Measurements from ENCODE around the gene C6orf89.

C6orf89 gene

DNA sequence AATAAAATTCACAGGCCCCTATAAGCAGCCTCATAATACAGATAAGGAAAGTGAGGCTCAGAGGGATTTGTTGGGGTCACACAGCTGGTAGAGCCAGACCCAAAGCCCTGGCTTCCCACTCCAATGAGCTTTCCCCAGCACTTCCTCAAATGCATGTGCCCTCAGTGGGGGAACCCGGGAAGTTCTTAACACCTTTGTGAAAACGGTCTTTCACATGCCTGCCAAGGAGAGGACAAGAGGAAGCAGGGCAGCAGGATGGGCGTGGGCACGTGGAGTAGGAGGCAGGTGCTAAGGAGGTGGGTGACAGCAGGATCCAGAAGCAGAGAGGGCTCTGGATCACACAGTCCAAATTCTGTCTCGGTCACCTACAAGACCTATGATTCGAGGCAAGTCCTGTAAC, 69.4 kb downstream of the C6orf89 start:
- Histone ChIP-seq H3K36me3 (ENCODE audit: insufficient read depth, low read length) (no peaks in the 10 kb centered on the region), H3K9ac (ENCODE audit: low read depth, low read length) (no peak overlapping the region), H3K27ac (ENCODE audit: low read depth, low read length) (no peak overlapping the region), H3K27me3 (ENCODE audit: insufficient read depth, low read length) (no peaks in the 10 kb centered on the region), H3K9me3 (ENCODE audit: insufficient read depth, low read depth, low read length) (no peaks in the 10 kb centered on the region), H3K4me1 (ENCODE audit: insufficient read depth, low read length) (no peaks in the 10 kb centered on the region), H3K4me3 (ENCODE audit: low read length) (no peak overlapping the region)
- 77% methylated on average over 6 of the region's 6 CpGs for WGBS

- H3K4me3 ChIP-seq (ENCODE audit: low read length) = no peak overlapping the region
- 89% methylated on average over 9 of the region's 9 CpGs for WGBS
- H3K4me1 ChIP-seq (ENCODE audit: insufficient read depth, low read length) = no peaks in the 10 kb centered on the region
- H3K27ac ChIP-seq (ENCODE audit: low read depth, low read length) = no peak overlapping the region
- no peak overlapping the region for H3K9ac ChIP-seq (ENCODE audit: low read depth, low read length)
- no peaks in the 10 kb centered on the region for H3K27me3 ChIP-seq (ENCODE audit: insufficient read depth, low read length)
- H3K9me3 ChIP-seq (ENCODE audit: insufficient read depth, low read depth, low read length) = no peaks in the 10 kb centered on the region
- H3K36me3 ChIP-seq (ENCODE audit: insufficient read depth, low read length) = no peaks in the 10 kb centered on the region
Measured at GRCh38 chr6:36955671-36956445, 70.1 kb downstream of the C6orf89 start.

DNA sequence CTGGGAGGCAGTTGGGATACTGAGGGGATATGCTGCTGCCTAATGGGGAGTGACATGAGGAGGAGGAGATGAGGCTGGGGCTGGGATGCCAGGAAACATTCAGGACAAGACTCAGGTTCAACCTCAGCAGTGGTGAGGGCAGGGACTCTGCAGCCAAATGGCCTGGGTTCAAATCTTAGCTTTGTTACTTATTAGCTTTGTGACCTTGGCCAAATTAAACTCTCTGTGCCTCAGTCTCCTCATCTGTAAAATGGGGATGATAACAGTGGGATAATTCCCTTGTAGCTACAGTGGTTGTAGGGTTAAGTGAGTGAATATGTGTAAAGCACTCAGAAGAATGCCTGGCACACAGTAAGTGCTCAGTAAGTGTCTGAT, 70.7 kb downstream of the C6orf89 start:
- H3K36me3 ChIP-seq (ENCODE audit: insufficient read depth, low read length) = no peaks in the 10 kb centered on the region
- no peaks in the 10 kb centered on the region for H3K4me1 ChIP-seq (ENCODE audit: insufficient read depth, low read length)
- H3K9ac ChIP-seq (ENCODE audit: low read depth, low read length) = no peak overlapping the region
- H3K27me3 ChIP-seq (ENCODE audit: insufficient read depth, low read length) = no peaks in the 10 kb centered on the region
- no peaks in the 10 kb centered on the region for H3K9me3 ChIP-seq (ENCODE audit: insufficient read depth, low read depth, low read length)
- no peak overlapping the region for H3K27ac ChIP-seq (ENCODE audit: low read depth, low read length)
- H3K4me3 ChIP-seq (ENCODE audit: low read length) = no peak overlapping the region

- H3K4me3 ChIP-seq (ENCODE audit: low read length) = no peak overlapping the region
- no peaks in the 10 kb centered on the region for H3K27me3 ChIP-seq (ENCODE audit: insufficient read depth, low read length)
- 93% methylated on average over 9 of the region's 9 CpGs for whole genome bisulfite sequencing
- H3K9ac ChIP-seq (ENCODE audit: low read depth, low read length) = no peak overlapping the region
- H3K36me3 ChIP-seq (ENCODE audit: insufficient read depth, low read length) = no peaks in the 10 kb centered on the region
- no peak overlapping the region for H3K27ac ChIP-seq (ENCODE audit: low read depth, low read length)
- H3K9me3 ChIP-seq (ENCODE audit: insufficient read depth, low read depth, low read length) = no peaks in the 10 kb centered on the region
- H3K4me1 ChIP-seq (ENCODE audit: insufficient read depth, low read length) = no peaks in the 10 kb centered on the region
Measured at GRCh38 chr6:36957773-36958271, 72.1 kb downstream of the C6orf89 start.

- H3K27ac ChIP-seq (ENCODE audit: low read depth, low read length) = no peak overlapping the region
- H3K4me3 ChIP-seq (ENCODE audit: low read length) = no peak overlapping the region
- no peak overlapping the region for H3K9ac ChIP-seq (ENCODE audit: low read depth, low read length)
- H3K27me3 ChIP-seq (ENCODE audit: insufficient read depth, low read length) = no peaks in the 10 kb centered on the region
- H3K4me1 ChIP-seq (ENCODE audit: insufficient read depth, low read length) = no peaks in the 10 kb centered on the region
- H3K36me3 ChIP-seq (ENCODE audit: insufficient read depth, low read length) = no peaks in the 10 kb centered on the region
- no peaks in the 10 kb centered on the region for H3K9me3 ChIP-seq (ENCODE audit: insufficient read depth, low read depth, low read length)
- 93% methylated on average over 44 of the region's 44 CpGs for WGBS
Measured at GRCh38 chr6:36958775-36959554, 73.2 kb downstream of the C6orf89 start.

DNA sequence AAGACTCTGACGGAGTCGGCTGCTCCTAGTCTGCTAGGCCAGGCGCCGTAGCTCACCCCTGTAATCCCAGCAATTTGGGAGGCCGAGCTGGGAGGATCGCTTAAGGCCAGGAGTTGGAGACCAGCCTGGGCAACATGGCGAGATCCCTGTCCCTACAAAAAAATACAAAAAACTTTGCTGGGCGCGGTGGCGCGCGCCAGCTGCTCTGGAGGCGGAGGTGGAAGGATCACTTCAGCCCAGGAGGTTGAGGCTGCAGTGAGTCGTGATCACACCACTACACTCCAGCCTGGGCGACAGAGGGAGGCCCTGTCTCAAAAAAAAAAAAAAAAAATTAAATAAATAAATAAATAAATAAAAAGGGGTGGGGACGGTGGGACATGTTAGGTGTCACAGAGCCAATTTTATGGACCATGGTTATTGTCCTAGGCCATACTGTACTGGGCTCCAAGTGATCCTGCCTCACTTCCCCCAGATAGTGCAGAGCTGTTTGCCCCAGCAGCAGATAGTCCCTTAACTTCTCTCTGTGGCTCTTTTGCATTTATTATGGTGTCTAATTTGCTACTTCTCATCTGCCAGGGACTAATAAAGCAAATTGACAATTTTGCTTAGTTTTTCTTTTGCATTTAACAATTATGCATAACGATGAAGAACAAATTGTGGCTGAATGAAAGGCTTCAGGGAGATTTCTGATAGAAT, 74.0 kb downstream of the C6orf89 start:
- H3K4me1 ChIP-seq (ENCODE audit: insufficient read depth, low read length) = no peaks in the 10 kb centered on the region
- H3K27ac ChIP-seq (ENCODE audit: low read depth, low read length) = no peak overlapping the region
- no peak overlapping the region for H3K4me3 ChIP-seq (ENCODE audit: low read length)
- no peaks in the 10 kb centered on the region for H3K9me3 ChIP-seq (ENCODE audit: insufficient read depth, low read depth, low read length)
- 97% methylated on average over 16 of the region's 17 CpGs for WGBS
- H3K36me3 ChIP-seq (ENCODE audit: insufficient read depth, low read length) = no peaks in the 10 kb centered on the region
- H3K27me3 ChIP-seq (ENCODE audit: insufficient read depth, low read length) = no peaks in the 10 kb centered on the region
- H3K9ac ChIP-seq (ENCODE audit: low read depth, low read length) = no peak overlapping the region

DNA sequence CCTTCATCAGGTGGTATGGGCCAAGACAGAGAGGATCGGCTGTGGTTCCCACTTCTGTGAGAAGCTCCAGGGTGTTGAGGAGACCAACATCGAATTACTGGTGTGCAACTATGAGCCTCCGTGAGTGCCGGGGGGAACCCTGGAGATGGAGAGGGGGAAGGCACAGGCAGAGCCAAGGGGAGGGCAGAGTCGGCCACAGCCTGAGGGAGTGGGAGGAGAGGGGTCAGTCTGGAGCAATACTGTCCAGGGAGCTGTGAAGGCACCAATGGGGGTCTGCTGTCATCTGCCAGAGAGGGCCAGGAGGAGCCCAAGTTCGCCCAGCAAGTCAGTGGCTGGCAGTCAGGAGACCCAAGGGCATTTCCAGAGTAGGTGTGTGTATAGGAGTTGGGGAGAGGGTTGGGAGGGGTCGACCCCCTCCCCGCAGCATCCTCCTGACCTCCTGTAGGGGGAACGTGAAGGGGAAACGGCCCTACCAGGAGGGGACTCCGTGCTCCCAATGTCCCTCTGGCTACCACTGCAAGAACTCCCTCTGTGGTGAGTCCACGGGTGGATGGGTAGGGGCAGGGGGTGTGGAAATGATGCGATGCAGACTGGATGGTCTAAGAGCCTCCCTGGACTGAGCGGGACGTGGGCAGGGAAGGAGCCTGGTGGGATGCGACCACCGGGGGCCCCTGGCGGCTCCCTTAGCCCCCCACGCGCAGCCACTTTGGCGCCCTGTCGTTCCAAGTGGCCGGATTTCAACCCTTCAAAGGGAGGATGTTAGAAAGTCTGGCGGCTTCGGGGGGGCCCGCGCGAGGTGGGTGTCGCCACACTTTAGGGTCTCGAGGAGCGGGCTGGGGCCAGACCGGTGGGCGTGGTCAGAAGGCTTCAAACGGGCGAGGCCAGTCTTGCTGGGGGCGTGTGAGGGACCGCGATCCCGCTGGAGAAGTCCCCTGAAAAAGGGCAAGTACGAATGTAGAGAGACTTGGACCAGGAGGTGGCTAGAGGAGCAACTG, 76.0 kb downstream of the C6orf89 start:
- no peak overlapping the region for H3K27ac ChIP-seq (ENCODE audit: low read depth, low read length)
- no peaks in the 10 kb centered on the region for H3K27me3 ChIP-seq (ENCODE audit: insufficient read depth, low read length)
- H3K9ac ChIP-seq (ENCODE audit: low read depth, low read length) = no peak overlapping the region
- H3K36me3 ChIP-seq (ENCODE audit: insufficient read depth, low read length) = no peaks in the 10 kb centered on the region
- 89% methylated on average over 40 of the region's 40 CpGs for WGBS
- no peaks in the 10 kb centered on the region for H3K4me1 ChIP-seq (ENCODE audit: insufficient read depth, low read length)
- no peaks in the 10 kb centered on the region for H3K9me3 ChIP-seq (ENCODE audit: insufficient read depth, low read depth, low read length)
- H3K4me3 ChIP-seq (ENCODE audit: low read length) = no peak overlapping the region

DNA sequence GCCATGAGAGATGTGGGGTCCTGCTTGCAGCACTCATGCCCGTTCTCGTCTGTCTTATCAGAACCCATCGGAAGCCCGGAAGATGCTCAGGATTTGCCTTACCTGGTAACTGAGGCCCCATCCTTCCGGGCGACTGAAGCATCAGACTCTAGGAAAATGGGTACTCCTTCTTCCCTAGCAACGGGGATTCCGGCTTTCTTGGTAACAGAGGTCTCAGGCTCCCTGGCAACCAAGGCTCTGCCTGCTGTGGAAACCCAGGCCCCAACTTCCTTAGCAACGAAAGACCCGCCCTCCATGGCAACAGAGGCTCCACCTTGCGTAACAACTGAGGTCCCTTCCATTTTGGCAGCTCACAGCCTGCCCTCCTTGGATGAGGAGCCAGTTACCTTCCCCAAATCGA, 77.1 kb downstream of the C6orf89 start:
- Histone ChIP-seq H3K9ac (ENCODE audit: low read depth, low read length) (no peak overlapping the region), H3K27me3 (ENCODE audit: insufficient read depth, low read length) (no peaks in the 10 kb centered on the region), H3K27ac (ENCODE audit: low read depth, low read length) (no peak overlapping the region), H3K36me3 (ENCODE audit: insufficient read depth, low read length) (peaks cover 8% of the 10 kb centered on the region), H3K4me3 (ENCODE audit: low read length) (no peak overlapping the region), H3K4me1 (ENCODE audit: insufficient read depth, low read length) (no peaks in the 10 kb centered on the region), H3K9me3 (ENCODE audit: insufficient read depth, low read depth, low read length) (no peaks in the 10 kb centered on the region)
- WGBS = 57% methylated on average over 12 of the region's 12 CpGs

DNA sequence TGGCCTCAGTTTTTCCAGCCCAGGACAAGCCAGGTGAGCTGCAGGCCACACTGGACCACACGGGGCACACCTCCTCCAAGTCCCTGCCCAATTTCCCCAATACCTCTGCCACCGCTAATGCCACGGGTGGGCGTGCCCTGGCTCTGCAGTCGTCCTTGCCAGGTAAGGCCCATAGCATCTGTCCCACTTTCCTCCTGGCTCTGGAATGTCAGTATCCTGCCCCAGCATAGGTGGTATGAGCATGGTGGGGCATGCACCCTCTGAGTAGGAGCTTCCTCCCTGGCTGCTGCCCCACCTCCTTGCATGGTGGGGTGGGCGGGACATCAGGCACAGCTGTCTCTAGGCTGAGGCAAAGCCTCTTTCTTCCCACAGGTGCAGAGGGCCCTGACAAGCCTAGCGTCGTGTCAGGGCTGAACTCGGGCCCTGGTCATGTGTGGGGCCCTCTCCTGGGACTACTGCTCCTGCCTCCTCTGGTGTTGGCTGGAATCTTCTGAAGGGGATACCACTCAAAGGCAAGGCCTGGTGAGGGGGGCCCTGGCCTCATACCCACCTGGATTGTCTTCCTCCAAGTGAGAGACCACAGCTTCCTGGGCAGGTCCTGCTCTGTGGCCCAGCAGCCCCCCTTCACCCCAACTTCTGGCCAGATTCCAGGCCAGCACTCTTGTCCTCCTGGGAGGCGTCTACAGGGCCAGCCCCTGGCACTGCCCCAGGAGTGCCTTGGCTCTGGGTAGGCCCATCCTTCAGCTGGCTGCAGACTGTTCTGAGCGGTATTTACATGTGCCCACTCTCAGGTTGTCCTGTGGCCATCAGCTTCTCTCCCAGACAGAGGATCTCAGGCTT, 77.9 kb downstream of the C6orf89 start:
- Histone ChIP-seq H3K4me3 (ENCODE audit: low read length) (no peak overlapping the region), H3K9ac (ENCODE audit: low read depth, low read length) (no peak overlapping the region), H3K27me3 (ENCODE audit: insufficient read depth, low read length) (no peaks in the 10 kb centered on the region), H3K36me3 (ENCODE audit: insufficient read depth, low read length) (peaks cover 16% of the 10 kb centered on the region), H3K27ac (ENCODE audit: low read depth, low read length) (no peak overlapping the region), H3K9me3 (ENCODE audit: insufficient read depth, low read depth, low read length) (no peaks in the 10 kb centered on the region), H3K4me1 (ENCODE audit: insufficient read depth, low read length) (no peaks in the 10 kb centered on the region)
- WGBS = 82% methylated on average over 11 of the region's 11 CpGs

DNA sequence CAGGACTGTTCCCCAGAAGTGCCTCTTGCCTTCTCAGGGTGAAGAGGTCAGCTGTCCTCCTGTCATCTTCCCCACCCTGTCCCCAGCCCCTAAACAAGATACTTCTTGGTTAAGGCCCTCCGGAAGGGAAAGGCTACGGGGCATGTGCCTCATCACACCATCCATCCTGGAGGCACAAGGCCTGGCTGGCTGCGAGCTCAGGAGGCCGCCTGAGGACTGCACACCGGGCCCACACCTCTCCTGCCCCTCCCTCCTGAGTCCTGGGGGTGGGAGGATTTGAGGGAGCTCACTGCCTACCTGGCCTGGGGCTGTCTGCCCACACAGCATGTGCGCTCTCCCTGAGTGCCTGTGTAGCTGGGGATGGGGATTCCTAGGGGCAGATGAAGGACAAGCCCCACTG, 78.6 kb downstream of the C6orf89 start:
- no peak overlapping the region for H3K27ac ChIP-seq (ENCODE audit: low read depth, low read length)
- no peaks in the 10 kb centered on the region for H3K4me1 ChIP-seq (ENCODE audit: insufficient read depth, low read length)
- no peaks in the 10 kb centered on the region for H3K9me3 ChIP-seq (ENCODE audit: insufficient read depth, low read depth, low read length)
- no peak overlapping the region for H3K9ac ChIP-seq (ENCODE audit: low read depth, low read length)
- H3K4me3 ChIP-seq (ENCODE audit: low read length) = no peak overlapping the region
- no peaks in the 10 kb centered on the region for H3K27me3 ChIP-seq (ENCODE audit: insufficient read depth, low read length)
- 93% methylated on average over 4 of the region's 6 CpGs for WGBS
- peaks cover 23% of the 10 kb centered on the region for H3K36me3 ChIP-seq (ENCODE audit: insufficient read depth, low read length)

Measured in HUES64 (cell line).